ENCODE data around the gene PFAS.

DNA sequence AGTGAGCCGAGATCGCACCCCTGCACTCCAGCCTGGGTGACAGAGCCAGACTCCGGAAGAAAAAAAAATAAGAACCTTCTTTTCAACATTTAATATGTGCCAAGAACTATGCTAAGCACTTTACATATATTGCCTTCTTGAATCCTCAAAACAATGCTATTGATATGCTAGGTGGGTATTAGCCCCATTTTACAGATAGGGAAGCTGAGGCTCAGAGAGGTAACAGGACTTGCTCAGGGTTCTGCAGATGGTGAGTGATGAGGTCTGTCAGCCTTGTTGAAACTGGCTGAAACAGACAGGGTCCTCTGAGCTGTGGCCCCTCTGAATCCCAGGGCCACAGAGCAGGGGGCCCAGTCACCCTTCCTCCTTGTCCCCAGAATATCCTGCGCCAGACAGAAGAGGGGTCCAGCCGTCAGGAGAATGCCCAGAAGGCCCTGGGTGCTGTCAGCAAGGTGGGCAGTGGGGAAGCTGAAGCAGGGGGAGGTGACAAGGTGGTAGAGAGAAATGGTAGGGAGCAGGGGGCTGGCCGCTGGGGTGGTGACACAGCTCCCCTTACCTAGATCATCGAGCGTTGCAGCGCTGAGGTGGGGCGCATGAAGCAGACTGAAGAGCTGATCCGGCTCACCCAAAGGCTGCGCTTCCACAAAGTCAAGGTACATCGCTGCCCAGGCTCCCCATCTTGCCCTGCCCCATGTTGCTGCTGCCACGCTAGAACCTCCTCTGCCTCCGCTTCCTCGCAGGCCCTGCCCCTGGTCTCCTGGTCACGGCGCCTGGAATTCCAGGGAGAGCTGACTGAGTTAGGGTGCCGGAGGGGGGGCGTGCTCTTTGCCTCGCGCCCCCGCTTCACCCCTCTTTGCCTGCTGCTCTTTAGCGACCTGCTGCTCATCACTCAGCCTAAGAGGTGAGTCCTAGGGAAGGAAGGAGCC, 69.2 kb downstream of the PFAS start:
- no peak for TF ChIP-seq GATA3 (IDR thresholded peaks at IDR 0.05; ENCODE audit: low read depth, low read length)
- no peak for TF ChIP-seq GATA2 (IDR thresholded peaks at IDR 0.05; ENCODE audit: low read depth, low read length)
